IPS-NIHi7 (cell line): Measurements from ENCODE around the gene WDR37.
"Not testable (repeated sequence)": the region's sequence is repeated elsewhere in the genome, so short reads cannot be mapped to it uniquely, and the experiment has no call there.

Source experiments
- DNase-seq: peaks from one replicate; pipeline ENCODE4 v3.0.0; 2012; ENCODE audit warnings: mixed read lengths; ENCODE audit errors: extremely low spot score

The WDR37 gene

GRCh38 chr10:1104971-1105370 is 48.8 kb downstream of the WDR37 start:
- no peak for DNase-seq

- DNase-seq = no peak
Measured at GRCh38 chr10:1107004-1107403, 50.8 kb downstream of the WDR37 start.

GRCh38 chr10:1107679-1108078 is 51.5 kb downstream of the WDR37 start:
- no peak for DNase-seq

- DNase-seq = peak; percentile 89
Measured at GRCh38 chr10:1109795-1110673, 53.8 kb downstream of the WDR37 start.

- no peak for DNase-seq
Measured at GRCh38 chr10:1110674-1111119, 54.5 kb downstream of the WDR37 start.

GRCh38 chr10:1114315-1114714 is 58.1 kb downstream of the WDR37 start:
- no peak for DNase-seq

GRCh38 chr10:1114719-1115606 is 58.8 kb downstream of the WDR37 start:
- DNase-seq = no peak

GRCh38 chr10:1115607-1115955 is 59.4 kb downstream of the WDR37 start:
- DNase-seq = no peak

- DNase-seq = no peak
Measured at GRCh38 chr10:1116051-1116450, 59.9 kb downstream of the WDR37 start.

- no peak for DNase-seq
Measured at GRCh38 chr10:1116696-1117280, 60.6 kb downstream of the WDR37 start.

- no peak for DNase-seq
Measured at GRCh38 chr10:1117651-1118050, 61.5 kb downstream of the WDR37 start.

GRCh38 chr10:1118318-1118717 is 62.1 kb downstream of the WDR37 start:
- DNase-seq = not testable (repeated sequence)

- no peak for DNase-seq
Measured at GRCh38 chr10:1119027-1119426, 62.8 kb downstream of the WDR37 start.

GRCh38 chr10:1119501-1119900 is 63.3 kb downstream of the WDR37 start:
- no peak for DNase-seq

GRCh38 chr10:1120306-1120705 is 64.1 kb downstream of the WDR37 start:
- DNase-seq = no peak

GRCh38 chr10:1120801-1121211 is 64.6 kb downstream of the WDR37 start:
- DNase-seq = no peak

GRCh38 chr10:1121271-1121970 is 65.2 kb downstream of the WDR37 start:
- no peak for DNase-seq

- no peak for DNase-seq
Measured at GRCh38 chr10:1122349-1122748, 66.2 kb downstream of the WDR37 start.

- no peak for DNase-seq
Measured at GRCh38 chr10:1123198-1123597, 67.0 kb downstream of the WDR37 start.

GRCh38 chr10:1123972-1124371 is 67.8 kb downstream of the WDR37 start:
- no peak for DNase-seq

- DNase-seq = no peak
Measured at GRCh38 chr10:1124796-1125195, 68.6 kb downstream of the WDR37 start.

GRCh38 chr10:1126461-1126860 is 70.3 kb downstream of the WDR37 start:
- DNase-seq = no peak
